ENCODE data around the gene INHBB. TPM values are rescaled to one million over a fixed set of nuclear protein-coding genes. Genes with fewer than 3 reads are reported as not detected.

Gene INHBB
- total RNA-seq, 1 experiment from 2014 or later: not detected

DNA sequence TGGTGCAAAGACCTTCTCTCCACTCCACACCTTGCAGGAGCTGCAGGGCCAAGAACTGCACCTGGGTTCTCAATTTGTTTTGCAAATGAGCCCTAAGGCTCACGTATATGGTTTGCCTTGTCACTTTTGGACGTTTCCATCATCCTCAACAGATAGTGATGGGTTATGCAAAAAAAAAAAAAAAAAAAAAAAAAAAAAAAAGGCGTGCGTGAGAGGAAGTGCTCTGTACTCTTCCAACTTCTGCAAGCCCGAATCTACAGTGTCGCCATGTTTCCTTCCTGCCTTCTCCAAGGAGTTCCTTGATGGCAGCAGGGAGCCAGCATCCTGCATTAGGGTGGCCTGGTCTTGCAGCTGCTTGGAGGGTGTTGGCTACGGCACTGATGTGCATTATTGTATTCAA, 4.0 kb upstream of the INHBB start:
- TF ChIP-seq, protein P1, sequence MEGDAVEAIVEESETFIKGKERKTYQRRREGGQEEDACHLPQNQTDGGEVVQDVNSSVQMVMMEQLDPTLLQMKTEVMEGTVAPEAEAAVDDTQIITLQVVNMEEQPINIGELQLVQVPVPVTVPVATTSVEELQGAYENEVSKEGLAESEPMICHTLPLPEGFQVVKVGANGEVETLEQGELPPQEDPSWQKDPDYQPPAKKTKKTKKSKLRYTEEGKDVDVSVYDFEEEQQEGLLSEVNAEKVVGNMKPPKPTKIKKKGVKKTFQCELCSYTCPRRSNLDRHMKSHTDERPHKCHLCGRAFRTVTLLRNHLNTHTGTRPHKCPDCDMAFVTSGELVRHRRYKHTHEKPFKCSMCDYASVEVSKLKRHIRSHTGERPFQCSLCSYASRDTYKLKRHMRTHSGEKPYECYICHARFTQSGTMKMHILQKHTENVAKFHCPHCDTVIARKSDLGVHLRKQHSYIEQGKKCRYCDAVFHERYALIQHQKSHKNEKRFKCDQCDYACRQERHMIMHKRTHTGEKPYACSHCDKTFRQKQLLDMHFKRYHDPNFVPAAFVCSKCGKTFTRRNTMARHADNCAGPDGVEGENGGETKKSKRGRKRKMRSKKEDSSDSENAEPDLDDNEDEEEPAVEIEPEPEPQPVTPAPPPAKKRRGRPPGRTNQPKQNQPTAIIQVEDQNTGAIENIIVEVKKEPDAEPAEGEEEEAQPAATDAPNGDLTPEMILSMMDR (IDR thresholded peaks at IDR 0.05; ENCODE audit: unreplicated experiment): no peak
- CTCF ChIA-PET: no interaction called here
- H3K27me3 Mint-ChIP-seq (ENCODE audit: unreplicated experiment): peaks cover 48% of the 10 kb centered on the region

GRCh38 chr2:120342446-120342845, 3.5 kb upstream of the INHBB start:
- H3K4me1 Mint-ChIP-seq (ENCODE audit: low read depth, unreplicated experiment): peaks cover 7% of the 10 kb centered on the region
- peaks cover 48% of the 10 kb centered on the region for H3K27me3 Mint-ChIP-seq (ENCODE audit: unreplicated experiment)
- BruUV-seq (replicated peaks): no TSS peak
- no peaks in the 10 kb centered on the region for H3K9me3 Mint-ChIP-seq (ENCODE audit: low read depth, unreplicated experiment)
- H3K27ac Mint-ChIP-seq (ENCODE audit: unreplicated experiment): no peak overlapping the region
- no peak for DNase-seq
- intact Hi-C loops (cut with micrococcal nuclease; ENCODE audit: unreplicated experiment): loop anchor here (5.0 kb wide), 1 partner anchor 115 kb away; no protein-coding TSS in a partner anchor
- CTCF ChIA-PET: interaction anchor here (1.3 kb wide), 3 partner anchors 94 to 327 kb away, joined by 3 to 11 read pairs (median 3); no protein-coding TSS in a partner anchor
- no peak overlapping the region for H3K4me3 Mint-ChIP-seq (ENCODE audit: low read depth, unreplicated experiment)
- TF ChIP-seq, protein P1 (IDR thresholded peaks at IDR 0.05; ENCODE audit: unreplicated experiment): no peak
- H3K36me3 Mint-ChIP-seq (ENCODE audit: insufficient read depth, unreplicated experiment): peaks cover 5% of the 10 kb centered on the region

More for the DNA sequence above, 4.0 kb upstream of the INHBB start:
- H3K36me3 Mint-ChIP-seq (ENCODE audit: insufficient read depth, unreplicated experiment): peaks cover 4% of the 10 kb centered on the region
- peaks cover 7% of the 10 kb centered on the region for H3K4me1 Mint-ChIP-seq (ENCODE audit: low read depth, unreplicated experiment)
- H3K9me3 Mint-ChIP-seq (ENCODE audit: low read depth, unreplicated experiment): no peaks in the 10 kb centered on the region
- no peak for DNase-seq
- intact Hi-C loops (cut with micrococcal nuclease; ENCODE audit: unreplicated experiment): loop anchor here (5.0 kb wide), 1 partner anchor 115 kb away; no protein-coding TSS in a partner anchor
- no peak overlapping the region for H3K27ac Mint-ChIP-seq (ENCODE audit: unreplicated experiment)
- no TSS peak for BruUV-seq (replicated peaks)
- H3K4me3 Mint-ChIP-seq (ENCODE audit: low read depth, unreplicated experiment): no peak overlapping the region

DNA sequence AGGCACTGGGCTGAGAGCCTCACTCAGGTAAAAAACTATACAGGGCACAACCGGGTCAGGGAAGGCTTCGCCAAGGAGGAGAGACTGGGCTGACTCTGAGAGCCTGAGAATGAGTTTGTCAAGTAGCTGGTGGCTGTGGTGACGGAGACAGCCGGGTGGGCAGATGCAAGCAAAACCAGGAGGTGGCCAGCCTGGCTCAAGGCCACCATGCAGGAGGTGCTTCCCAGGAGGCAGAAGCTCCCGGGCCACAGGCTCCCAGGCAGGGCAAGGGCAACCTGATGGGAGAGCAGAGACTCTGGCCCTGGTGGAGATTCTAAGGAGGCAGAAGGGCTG, 2.9 kb upstream of the INHBB start:
- CTCF ChIA-PET: interaction anchor here (0.6 to 1.7 kb wide), 9 partner anchors 11 to 334 kb away, joined by 3 to 11 read pairs (median 4); no protein-coding TSS in a partner anchor
- no TSS peak for BruUV-seq (replicated peaks)
- H3K4me3 Mint-ChIP-seq (ENCODE audit: low read depth, unreplicated experiment): peak overlapping the region; percentile 54
- peaks cover 48% of the 10 kb centered on the region for H3K27me3 Mint-ChIP-seq (ENCODE audit: unreplicated experiment)
- no peaks in the 10 kb centered on the region for H3K9me3 Mint-ChIP-seq (ENCODE audit: low read depth, unreplicated experiment)
- peaks cover 9% of the 10 kb centered on the region for H3K36me3 Mint-ChIP-seq (ENCODE audit: insufficient read depth, unreplicated experiment)
- no peak overlapping the region for H3K27ac Mint-ChIP-seq (ENCODE audit: unreplicated experiment)
- TF ChIP-seq, protein P1 (IDR thresholded peaks at IDR 0.05; ENCODE audit: unreplicated experiment): no peak
- DNase-seq: no peak
- peaks cover 7% of the 10 kb centered on the region for H3K4me1 Mint-ChIP-seq (ENCODE audit: low read depth, unreplicated experiment)
- intact Hi-C loops (cut with micrococcal nuclease; ENCODE audit: unreplicated experiment): loop anchor here (1.0 to 5.0 kb wide), 2 partner anchors 114 to 337 kb away; no protein-coding TSS in a partner anchor

DNA sequence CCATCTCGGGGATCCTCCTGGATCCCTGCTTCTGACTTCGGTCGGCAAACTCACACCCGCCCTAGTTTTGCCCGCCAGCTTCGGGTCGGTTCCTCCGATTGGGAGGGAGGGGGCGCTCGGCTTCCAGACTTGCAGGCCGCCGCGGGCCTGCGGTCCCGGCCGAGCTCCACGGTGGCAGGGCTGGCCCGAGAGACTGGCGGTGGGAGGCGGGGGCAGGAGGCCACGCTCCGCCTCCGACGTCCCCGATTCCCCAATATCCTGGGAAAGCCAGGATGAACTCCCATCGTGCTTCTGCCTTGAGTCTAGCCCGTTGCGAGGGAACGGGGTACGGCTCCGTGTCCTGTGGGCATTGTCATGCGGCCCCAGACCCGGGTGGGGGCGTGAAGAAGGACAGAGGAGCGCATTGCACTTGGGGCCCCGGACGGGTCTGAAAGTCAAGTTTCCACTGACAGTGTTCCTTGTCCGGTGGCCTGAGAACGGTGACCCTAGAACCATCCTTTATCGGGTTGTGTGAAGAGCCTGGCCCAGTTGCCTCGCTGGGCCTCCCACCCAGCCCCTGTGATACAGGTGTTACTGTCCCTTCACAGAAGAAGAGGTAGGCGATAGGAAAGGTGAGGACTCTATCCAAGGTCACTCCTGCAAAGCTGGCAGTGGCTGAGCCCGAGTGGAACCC, 2.4 kb upstream of the INHBB start:
- peak overlapping the region; percentile 54 for H3K4me3 Mint-ChIP-seq (ENCODE audit: low read depth, unreplicated experiment)
- CTCF ChIA-PET: interaction anchor here (0.6 to 1.7 kb wide), 9 partner anchors 12 to 334 kb away, joined by 3 to 11 read pairs (median 4); no protein-coding TSS in a partner anchor

More for the DNA sequence above, 2.4 kb upstream of the INHBB start:
- peaks cover 7% of the 10 kb centered on the region for H3K4me1 Mint-ChIP-seq (ENCODE audit: low read depth, unreplicated experiment)
- H3K27me3 Mint-ChIP-seq (ENCODE audit: unreplicated experiment): peaks cover 48% of the 10 kb centered on the region
- DNase-seq: peak; percentile 86
- no peak overlapping the region for H3K27ac Mint-ChIP-seq (ENCODE audit: unreplicated experiment)
- BruUV-seq (replicated peaks): no TSS peak
- TF ChIP-seq, protein P1 (IDR thresholded peaks at IDR 0.05; ENCODE audit: unreplicated experiment): peak; percentile 80
- no peaks in the 10 kb centered on the region for H3K9me3 Mint-ChIP-seq (ENCODE audit: low read depth, unreplicated experiment)
- peaks cover 9% of the 10 kb centered on the region for H3K36me3 Mint-ChIP-seq (ENCODE audit: insufficient read depth, unreplicated experiment)
- intact Hi-C loops (cut with micrococcal nuclease; ENCODE audit: unreplicated experiment): loop anchor here (1.0 to 5.0 kb wide), 2 partner anchors 114 to 337 kb away; no protein-coding TSS in a partner anchor

Data from Calu3 (cell line).